Mucosa of gallbladder (tissue), 1 donor: ENCODE measurements around the gene SLC5A12. TPM values are rescaled to one million over a fixed set of nuclear protein-coding genes. Genes with fewer than 3 reads are reported as not detected.
"Not testable (repeated sequence)": the region's sequence is repeated elsewhere in the genome, so short reads cannot be mapped to it uniquely, and the experiment has no call there.

Experiments
- DNase-seq: peaks from one replicate; pipeline ENCODE4 v3.0.0-alpha.2; 2020; ENCODE audit warnings: low spot score
- total RNA-seq: library from RNA; stranded (reverse); gene quantifications from one replicate; pipeline ENCODE4 v1.2.1, GENCODE V29; 2021
- donor health status: DM: no; HTN: no; CAD: no.

The SLC5A12 gene
- total RNA-seq, 1 donor from 2014 or later, result 0.26 TPM

- DNase-seq, result no peak
Observed at GRCh38 chr11:26662916-26663315, 58.9 kb downstream of the SLC5A12 start.

DNA sequence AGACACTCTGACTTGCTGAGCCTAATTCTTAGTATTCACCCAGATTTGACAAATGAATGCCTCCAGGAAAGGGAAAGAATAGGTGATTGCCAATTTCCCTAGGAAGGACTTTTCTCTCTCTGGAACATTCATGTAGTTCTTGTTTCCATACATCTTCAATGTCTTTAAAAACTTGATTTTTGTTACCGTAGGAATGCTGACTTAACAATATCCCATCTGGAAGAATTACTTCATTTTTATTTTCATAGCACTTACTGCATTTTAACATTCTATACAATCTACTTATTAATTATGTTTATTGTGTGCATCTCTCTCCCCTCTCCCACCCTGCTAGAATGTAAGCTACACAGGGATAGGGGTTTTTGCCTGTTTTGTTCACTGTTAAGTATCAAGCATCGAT, 66.6 kb downstream of the SLC5A12 start:
- no peak for DNase-seq

DNA sequence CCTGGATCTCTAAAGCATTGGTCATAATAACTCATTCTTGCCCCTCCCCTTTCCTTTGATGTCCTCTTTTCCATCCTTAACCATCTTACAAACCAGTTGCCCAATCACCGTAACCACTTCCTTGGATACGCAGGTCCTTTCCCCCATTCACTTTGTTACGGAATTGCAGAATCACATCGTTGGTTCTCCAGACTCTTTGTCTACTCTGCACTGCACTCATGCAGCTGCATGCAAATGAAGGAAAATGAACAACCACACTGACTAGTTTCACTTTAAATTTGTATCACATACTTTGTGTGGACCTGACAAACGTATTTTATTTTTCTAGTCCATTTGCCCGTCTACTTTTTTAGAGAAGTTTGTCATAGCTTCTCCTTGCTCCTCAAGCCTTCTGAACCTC, 69.9 kb downstream of the SLC5A12 start:
- no peak for DNase-seq

DNA sequence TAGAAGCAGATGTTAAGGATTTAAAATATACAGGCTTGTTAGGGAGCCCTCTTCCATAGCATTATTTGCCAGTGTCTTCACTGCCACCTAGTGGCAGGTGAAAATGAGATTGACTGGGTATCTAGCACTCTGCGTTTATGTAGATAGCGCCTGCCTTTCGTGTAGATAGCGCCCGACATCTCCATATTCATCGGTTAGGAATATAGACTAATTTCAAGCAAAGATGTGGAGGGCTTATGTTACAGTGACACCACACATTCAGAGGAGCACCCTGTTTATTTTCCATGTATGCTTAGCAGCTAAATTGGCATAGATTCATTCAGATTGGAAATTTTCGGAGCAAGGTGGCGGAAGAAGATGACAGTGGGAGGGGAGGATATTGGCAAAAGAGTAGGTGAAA, 72.0 kb downstream of the SLC5A12 start:
- DNase-seq, result peak; percentile 68

- not testable (repeated sequence) for DNase-seq
Observed at GRCh38 chr11:26643314-26643713, 78.5 kb downstream of the SLC5A12 start.

DNA sequence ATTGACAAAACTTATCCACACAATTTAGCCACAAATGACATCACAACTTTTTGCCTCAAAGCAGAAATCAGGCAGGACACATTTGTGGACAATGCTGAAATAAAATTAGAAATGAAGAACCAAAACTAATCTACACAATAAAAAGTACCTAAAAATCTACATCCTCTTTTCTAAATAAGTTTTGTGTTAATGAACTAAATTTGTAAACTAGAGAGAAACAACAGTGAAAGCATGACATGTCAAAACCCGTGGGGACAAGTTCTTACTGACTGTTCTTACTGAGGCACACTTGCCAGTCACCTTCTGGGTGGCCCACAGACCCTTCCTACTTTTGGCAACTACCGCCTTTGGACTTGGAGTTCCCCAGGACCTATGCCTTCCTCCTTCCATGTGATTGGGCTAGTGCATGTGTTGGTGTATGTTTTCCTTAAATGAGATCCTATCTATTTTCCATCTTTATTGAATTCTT, 89.1 kb downstream of the SLC5A12 start:
- DNase-seq, result no peak

DNA sequence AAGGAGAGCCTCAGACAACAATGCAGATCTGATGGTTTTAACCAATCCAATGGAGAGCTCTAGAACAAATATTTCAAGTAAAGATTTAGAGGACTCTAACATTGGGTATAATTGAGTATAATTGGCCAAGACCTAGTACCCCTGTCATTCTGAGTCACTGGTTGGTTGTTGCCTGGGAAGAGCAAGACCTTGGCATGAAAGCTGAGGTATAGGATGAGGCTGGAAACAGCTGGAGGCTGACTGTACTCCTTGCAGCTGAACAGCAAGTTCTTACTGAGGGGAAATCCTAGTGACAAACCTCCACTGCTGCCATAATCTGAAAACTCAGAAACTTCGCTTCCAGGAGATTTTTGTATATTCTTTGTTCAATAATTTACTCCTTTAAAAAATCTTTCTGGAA, 95.5 kb downstream of the SLC5A12 start:
- DNase-seq, result no peak

- DNase-seq, result no peak
Observed at GRCh38 chr11:26623076-26623659, 98.7 kb downstream of the SLC5A12 start.

- DNase-seq, result no peak
Observed at GRCh38 chr11:26622181-26622580, 99.7 kb downstream of the SLC5A12 start.

DNA sequence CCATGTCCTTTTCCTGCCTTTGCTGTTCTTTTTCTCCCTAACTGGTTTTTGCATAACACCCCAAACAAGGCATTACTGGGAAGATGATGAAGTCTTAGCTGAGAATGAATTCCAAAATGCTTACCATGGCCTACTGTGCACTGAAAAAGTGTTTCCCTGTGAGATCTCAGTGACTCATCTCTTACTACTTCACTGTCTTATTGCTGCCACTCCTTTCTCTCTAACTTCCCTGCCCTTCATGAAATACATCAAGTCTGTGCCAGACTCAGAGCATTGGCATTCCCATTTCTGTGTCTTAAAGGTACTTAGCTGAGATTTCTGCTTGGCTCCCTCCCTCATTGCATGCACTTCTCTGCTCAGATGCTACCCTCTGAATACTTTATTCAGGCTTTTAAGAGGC, 100.7 kb downstream of the SLC5A12 start:
- no peak for DNase-seq

GRCh38 chr11:26620282-26621045, 101.4 kb downstream of the SLC5A12 start:
- DNase-seq, result no peak

- no peak for DNase-seq
Observed at GRCh38 chr11:26618441-26618840, 103.4 kb downstream of the SLC5A12 start.

Other genes with a start within 250 kb of the SLC5A12 start
- not detected for gene MUC15, start 149.8 kb downstream of the SLC5A12 start, total RNA-seq